ENCODE data around the gene ZNF614. TPM values are rescaled to one million over a fixed set of nuclear protein-coding genes. Genes with fewer than 3 reads are reported as not detected.

The ZNF614 gene
- total RNA-seq, result 1 to 10 TPM; 1.2 to 2.7 (median 1.6) TPM
- long read RNA-seq, partial matches to known transcripts, result 0 of 1 reads
- long read RNA-seq, other reads (novel, unspliced or antisense), result 1 of 1 reads

DNA sequence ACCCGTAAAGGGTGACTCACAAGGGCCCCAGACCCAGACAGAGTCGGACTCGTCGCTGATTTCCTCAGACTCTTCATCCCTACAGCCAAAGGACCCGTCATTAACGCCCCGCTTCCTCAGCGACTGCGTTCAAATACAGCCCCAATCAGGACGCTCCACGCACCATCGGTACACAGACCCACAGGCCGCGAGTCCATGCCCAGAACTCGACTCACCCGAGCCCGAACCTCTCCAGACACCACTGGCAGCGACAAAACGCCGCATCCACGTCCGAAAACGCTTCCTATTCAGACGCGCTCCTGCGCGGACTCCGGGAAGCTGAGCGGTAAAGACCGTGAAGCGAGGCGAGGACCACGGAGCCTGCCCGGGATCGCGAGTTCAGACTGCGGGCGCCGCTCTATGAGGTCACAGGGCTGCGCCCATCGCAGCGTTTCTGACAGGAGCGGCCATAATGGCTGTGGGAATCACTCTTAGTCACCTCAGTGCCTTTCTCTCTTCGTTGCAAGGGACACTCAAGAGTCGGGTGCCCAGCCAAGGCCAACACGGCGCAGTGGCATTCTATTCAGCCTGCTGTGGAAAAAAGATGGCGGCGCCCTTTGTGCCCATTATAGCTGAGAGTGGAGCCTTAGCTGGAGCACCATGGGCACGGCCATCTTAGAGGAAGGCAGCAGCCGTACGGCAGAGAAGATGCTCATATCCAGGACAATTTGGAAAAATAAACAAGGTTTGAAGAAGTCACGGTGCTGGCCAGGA lies at the start of gene ZNF614:
Gene ZNF614 (minus strand): TSS at position 353 of the 753 bp plus-strand sequence. CDS start 2,634 bp downstream, outside the sequence.
- peak within 1 kb of the TSS; percentile 64 to 89 (median 89) for H3K27ac ChIP-seq
- under 1% methylated on average over 16 of the region's 53 CpGs for WGBS (ENCODE audit: insufficient coverage, low coverage, low lambda C conversion rate, missing lambda C conversion rate)
- peak within 1 kb of the TSS; percentile 64 to 75 (median 65) for H3K4me3 ChIP-seq
- peak; percentile 96 to 98 (median 98) for ATAC-seq
- TF ChIP-seq POLR2A (IDR thresholded peaks at IDR 0.05), result peak; percentile 55
- TF ChIP-seq, protein P1, sequence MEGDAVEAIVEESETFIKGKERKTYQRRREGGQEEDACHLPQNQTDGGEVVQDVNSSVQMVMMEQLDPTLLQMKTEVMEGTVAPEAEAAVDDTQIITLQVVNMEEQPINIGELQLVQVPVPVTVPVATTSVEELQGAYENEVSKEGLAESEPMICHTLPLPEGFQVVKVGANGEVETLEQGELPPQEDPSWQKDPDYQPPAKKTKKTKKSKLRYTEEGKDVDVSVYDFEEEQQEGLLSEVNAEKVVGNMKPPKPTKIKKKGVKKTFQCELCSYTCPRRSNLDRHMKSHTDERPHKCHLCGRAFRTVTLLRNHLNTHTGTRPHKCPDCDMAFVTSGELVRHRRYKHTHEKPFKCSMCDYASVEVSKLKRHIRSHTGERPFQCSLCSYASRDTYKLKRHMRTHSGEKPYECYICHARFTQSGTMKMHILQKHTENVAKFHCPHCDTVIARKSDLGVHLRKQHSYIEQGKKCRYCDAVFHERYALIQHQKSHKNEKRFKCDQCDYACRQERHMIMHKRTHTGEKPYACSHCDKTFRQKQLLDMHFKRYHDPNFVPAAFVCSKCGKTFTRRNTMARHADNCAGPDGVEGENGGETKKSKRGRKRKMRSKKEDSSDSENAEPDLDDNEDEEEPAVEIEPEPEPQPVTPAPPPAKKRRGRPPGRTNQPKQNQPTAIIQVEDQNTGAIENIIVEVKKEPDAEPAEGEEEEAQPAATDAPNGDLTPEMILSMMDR (IDR thresholded peaks at IDR 0.05), result no peak
- peak; percentile 84 to 90 (median 85) for DNase-seq
- no peaks in the 10 kb centered on the region for H3K4me1 ChIP-seq
- no peaks in the 10 kb centered on the region for H3K27me3 ChIP-seq
- intact Hi-C loops (cut with DNase I), result no loop called here
- peaks cover 0 to 23% (median 10%) of the 10 kb centered on the region in 4 donors for H3K36me3 ChIP-seq
- H3K9me3 ChIP-seq, result peaks cover 0 to 25% (median 8%) of the 10 kb centered on the region in 4 donors

GRCh38 chr19:52070496-52070895 lies 42.3 kb upstream of the ZNF614 start:
- Histone ChIP-seq H3K27me3 (no peaks in the 10 kb centered on the region), H3K36me3 (peaks cover 0 to 76% (median 24%) of the 10 kb centered on the region in 4 donors), H3K9me3 (peaks cover under 1 to 81% (median 26%) of the 10 kb centered on the region in 4 donors), H3K4me3 (no peak overlapping the region), H3K4me1 (no peaks in the 10 kb centered on the region), H3K27ac (no peak overlapping the region)
- DNase-seq, result no peak
- 87% methylated on average over 3 of the region's 5 CpGs for whole genome bisulfite sequencing (ENCODE audit: insufficient coverage, low coverage, low lambda C conversion rate, missing lambda C conversion rate)
- no peak for ATAC-seq
- intact Hi-C loops (cut with DNase I), result no loop called here
- TF ChIP-seq, protein P1 (IDR thresholded peaks at IDR 0.05), result no peak
- no peak for TF ChIP-seq POLR2A (IDR thresholded peaks at IDR 0.05)

- WGBS (ENCODE audit: insufficient coverage, low coverage, low lambda C conversion rate, missing lambda C conversion rate), result 97% methylated on average over 2 of the region's 2 CpGs
These were observed 41.5 kb upstream of the ZNF614 start for GRCh38 chr19:52069653-52070052.

GRCh38 chr19:52066258-52066863 lies 38.2 kb upstream of the ZNF614 start:
- DNase-seq, result no peak
- H3K36me3 ChIP-seq, result peaks cover 0 to 59% (median 13%) of the 10 kb centered on the region in 4 donors
- no peaks in the 10 kb centered on the region for H3K27me3 ChIP-seq
- peaks cover 7 to 75% (median 27%) of the 10 kb centered on the region in 4 donors for H3K9me3 ChIP-seq
- ATAC-seq, result no peak
- no peaks in the 10 kb centered on the region for H3K4me1 ChIP-seq
- intact Hi-C loops (cut with DNase I), result no loop called here
- no peak overlapping the region for H3K4me3 ChIP-seq
- TF ChIP-seq POLR2A (IDR thresholded peaks at IDR 0.05), result no peak
- TF ChIP-seq, protein P1 (IDR thresholded peaks at IDR 0.05), result no peak
- WGBS (ENCODE audit: insufficient coverage, low coverage, low lambda C conversion rate, missing lambda C conversion rate), result 93% methylated on average over 6 of the region's 6 CpGs
- H3K27ac ChIP-seq, result no peak overlapping the region

More at GRCh38 chr19:52069653-52070052, 41.5 kb upstream of the ZNF614 start:
- no peak for DNase-seq
- peaks cover 5 to 82% (median 33%) of the 10 kb centered on the region in 4 donors for H3K9me3 ChIP-seq
- peaks cover 0 to 72% (median 17%) of the 10 kb centered on the region in 4 donors for H3K36me3 ChIP-seq
- no peak overlapping the region for H3K27ac ChIP-seq
- ATAC-seq, result no peak
- H3K4me3 ChIP-seq, result no peak overlapping the region
- intact Hi-C loops (cut with DNase I), result no loop called here
- no peaks in the 10 kb centered on the region for H3K27me3 ChIP-seq
- H3K4me1 ChIP-seq, result no peaks in the 10 kb centered on the region
- TF ChIP-seq, protein P1 (IDR thresholded peaks at IDR 0.05), result no peak
- TF ChIP-seq POLR2A (IDR thresholded peaks at IDR 0.05), result no peak

Measured in right lobe of liver (tissue), 6 donors.